HG02840 (cell line): Measurements from ENCODE around the gene CTPS1.

Experiments
- ATAC-seq: cut with Tn5 transposase; IDR thresholded peaks from one replicate; pipeline ENCODE4 v1.9.1; 2021; ENCODE audit warnings: mild to moderate bottlenecking, moderate library complexity, moderate number of reproducible peaks; ENCODE audit not compliant: unreplicated experiment, low FRiP score

CTPS1 gene

DNA sequence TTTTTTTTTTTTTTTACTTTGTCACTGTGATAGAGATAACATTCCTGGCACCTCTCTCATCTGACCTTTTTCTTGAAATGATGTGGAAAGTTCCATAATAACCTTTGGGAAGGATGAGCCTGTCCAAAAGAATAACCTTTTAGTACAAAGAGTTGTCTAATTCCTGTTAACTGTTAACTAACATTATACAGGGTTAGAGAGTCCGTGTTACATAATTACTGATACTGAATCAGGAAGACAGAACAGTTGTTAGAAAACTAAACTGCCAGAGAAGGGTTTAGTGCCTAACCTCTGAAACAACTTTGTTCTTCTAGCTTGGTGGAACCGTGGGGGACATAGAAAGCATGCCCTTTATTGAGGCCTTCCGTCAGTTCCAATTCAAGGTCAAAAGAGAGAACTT lies 8.8 kb downstream of the CTPS1 start:
- ATAC-seq, result no peak

DNA sequence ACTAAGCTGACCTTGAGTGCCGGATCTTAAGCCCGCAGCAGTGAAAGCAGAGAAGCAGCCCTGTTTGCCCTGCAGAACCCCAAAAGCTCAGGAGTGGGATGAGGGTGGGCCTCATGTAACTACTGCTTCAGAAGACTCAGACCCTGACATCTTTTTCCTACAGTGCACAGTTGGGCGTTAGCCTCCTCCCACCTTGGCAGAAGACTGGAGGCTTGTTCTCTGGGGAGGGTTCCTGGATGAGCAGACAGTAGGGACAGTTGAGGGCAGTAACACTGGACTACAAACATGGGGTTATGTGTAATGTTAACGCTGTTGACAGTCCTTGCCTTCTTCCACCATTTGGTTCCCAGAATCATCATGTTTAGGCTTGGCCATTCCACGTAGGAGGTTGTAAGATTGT lies 9.6 kb downstream of the CTPS1 start:
- ATAC-seq, result no peak

DNA sequence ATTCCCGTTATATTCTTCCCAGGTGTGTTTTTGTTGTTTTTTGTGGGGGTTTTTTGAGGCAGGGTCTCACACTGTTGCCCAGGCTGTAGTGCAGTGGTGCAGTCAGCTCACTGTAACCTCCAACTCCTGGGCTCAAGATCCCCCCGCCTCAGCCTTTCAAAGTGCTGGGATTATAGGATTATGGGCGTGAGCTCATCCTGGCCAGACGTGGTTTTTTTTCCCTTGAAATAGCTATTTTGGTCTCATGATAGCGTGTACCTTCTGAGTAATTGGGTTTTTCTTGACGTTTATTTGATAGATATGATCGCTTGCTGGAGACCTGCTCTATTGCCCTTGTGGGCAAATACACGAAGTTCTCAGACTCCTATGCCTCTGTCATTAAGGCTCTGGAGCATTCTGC lies 17.6 kb downstream of the CTPS1 start:
- ATAC-seq, result no peak

DNA sequence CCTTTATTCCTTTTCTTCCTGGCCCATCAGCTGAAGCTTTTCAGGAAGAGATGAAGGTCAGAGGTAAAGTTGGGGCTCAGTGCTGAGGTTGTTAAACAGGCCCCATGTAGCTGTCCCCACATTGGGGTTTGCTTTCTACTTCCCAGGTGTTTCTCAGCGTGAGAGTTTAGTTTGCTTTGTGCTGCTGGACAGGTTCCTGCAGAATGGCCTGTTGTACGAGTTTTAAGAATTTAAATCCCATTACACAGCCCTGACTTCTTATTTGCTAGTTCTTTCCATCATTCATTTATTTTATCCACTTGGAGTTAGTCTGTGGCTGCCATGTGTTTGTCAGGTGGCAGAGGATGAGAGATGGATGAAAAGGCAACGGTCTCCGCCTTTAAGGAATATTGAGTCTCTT lies 19.2 kb downstream of the CTPS1 start:
- no peak for ATAC-seq

DNA sequence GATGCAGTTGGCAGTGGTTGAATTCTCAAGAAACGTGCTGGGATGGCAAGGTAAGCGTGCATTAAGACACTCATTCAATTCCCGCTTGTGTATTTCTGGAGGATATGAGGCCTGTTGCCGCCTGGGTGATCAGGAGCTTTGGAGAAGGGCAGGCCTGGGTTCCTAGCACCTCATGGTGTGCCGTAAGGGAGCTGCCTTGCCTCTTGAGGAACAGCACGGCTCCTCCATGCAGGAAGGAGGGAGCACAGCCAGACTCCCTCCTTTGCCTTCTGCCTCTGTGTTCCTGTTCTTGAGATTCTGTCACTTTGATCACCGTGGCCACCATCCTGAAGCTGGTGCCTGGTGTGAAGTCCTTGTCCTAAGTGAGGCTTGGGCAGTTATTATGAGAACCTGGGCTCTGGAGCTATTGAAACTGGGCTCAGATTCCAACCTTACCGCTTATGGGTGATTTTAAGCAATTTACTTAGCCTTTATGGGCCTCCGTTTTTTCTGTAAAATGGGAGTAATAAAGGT lies 23.7 kb downstream of the CTPS1 start:
- ATAC-seq, result no peak

DNA sequence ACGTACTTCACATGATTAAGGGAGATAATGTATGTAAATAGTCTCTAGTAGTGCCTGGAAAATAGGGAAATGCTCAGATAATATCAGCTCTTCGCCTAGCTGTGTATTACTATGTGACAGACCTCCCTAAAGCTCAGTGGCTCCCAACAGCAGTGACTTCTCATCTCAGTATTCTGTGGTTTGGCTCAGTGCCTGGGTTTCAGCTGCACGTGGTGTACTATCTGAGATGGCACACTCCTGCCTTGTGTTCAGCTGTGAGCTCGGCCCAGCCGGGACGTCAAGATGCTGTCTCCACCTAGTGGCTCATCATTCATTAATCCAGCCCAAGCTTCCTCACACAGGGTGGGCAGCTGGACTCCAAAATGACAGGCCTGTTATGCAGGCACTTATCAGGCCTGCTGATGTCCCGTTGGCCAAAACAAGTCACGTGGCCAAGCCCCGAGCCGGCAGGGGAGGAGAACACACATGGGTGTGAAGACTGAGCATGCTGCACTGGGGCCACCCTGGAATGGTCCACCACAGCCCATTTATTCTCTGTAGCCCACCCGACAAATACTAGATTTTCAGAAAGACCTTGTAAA lies 24.2 kb downstream of the CTPS1 start:
- peak; percentile 95 for ATAC-seq

DNA sequence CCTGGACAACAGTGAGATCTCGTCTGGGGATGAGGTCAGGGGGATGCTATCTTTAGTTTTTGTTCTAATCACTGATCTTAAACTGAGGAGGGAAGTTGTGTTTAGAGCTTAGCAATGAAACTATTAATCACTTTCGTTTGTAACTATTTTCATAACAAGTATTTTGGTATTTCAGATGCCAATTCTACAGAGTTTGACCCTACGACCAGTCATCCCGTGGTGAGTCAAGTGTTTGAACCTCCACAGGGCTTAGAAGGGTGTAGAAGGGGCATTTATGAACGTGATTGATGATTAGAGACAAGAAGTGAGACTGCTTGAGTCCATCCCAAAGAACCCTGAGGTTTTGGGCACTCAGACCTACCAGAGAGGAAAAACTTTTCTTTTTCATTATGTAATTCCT lies 26.4 kb downstream of the CTPS1 start:
- ATAC-seq, result no peak

DNA sequence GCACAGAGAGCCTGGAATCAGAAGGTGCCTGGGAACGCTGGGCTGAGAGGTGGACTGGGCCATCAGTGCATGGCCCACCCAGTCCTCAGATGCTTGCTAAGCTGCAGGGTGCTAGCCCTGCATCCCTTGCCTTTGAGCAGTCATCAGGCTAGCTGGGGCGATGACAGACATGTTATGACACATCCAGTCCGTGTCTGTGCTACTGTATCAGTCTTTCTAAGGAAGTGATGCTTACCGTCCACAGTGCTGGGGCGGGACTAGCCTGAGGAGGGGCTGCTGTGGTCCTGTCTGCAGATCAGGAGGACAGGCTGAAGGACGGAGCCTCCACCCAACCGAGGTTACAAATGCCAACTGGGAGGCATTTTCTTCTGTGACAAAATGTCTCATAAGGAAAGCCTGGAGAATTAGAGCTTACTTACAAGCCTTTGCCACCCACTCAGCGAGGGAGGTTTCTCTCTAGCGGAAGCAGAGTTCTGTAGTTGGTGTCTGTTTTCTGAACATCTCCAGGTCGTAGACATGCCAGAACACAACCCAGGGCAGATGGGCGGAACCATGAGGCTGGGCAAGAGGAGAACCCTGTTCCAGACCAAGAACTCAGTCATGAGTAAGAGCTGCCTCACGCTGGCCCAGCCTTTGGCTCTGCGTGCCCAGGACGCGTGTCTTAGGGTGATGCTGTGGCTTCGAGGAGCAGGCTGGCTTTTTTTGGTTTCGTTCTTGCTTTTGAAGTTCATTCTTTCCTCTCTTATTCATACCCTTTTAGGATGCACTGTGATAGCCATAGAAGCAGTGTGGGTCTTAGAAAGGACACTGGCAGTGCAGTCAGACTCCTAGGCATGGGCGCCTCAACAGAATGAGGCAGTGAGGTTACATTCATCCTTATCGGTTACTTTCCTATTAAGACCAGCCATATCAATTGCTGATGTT lies 27.7 kb downstream of the CTPS1 start:
- ATAC-seq, result no peak

DNA sequence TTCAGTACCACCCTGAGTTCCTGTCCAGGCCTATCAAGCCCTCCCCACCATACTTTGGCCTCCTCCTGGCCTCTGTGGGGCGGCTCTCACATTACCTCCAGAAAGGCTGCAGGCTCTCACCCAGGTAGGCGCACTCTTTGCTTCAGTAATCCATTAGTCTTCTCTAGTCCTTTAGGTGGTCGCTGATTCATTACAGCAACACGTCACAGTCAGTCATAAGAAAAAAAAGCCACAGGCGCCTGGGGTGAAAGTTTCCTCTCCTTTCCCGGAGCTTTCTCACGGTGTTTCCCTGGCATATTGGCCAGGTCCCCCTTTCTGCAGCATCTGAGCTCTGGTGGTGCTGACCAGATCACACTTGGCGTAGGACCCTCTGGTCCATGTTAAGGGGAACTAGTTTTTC lies 30.0 kb downstream of the CTPS1 start:
- ATAC-seq, result no peak

DNA sequence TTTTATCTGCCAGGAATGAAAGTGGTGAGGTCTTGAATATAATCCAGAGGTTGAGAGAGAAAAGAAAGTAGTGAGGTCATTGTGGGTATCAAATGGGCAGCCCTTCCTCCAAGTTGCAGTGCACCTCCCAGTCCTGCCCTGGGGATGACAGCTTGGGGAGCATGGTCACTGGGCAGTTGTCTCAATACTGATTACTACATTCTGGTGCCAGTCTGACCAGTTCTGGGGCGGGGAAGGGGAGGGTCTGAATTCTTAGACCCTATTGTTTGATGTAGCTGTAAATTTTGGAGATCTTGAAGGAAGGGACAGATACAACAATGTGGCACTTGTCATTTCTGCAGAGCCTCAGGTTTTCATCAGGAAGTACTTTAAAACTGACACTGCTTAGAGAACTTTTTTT lies 30.8 kb downstream of the CTPS1 start:
- ATAC-seq, result no peak

DNA sequence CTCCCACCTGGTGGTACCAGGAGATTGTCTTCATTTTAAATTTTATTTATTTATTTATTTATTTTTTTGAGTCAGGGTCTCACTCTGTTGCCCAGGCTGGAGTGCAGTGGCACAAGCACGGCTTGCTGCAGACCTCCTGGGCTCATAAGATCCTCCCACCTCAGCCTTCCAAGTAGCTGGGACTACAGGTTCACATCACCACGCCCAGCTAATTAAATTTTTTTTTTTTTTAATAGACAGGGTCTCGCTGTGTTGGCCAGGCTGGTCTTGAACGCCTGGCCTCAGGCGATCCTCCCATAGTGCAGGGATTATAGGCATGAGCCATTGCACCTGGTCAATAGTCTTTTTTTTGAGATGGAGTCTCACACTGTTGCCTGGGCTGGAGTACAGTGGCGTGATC lies 33.5 kb downstream of the CTPS1 start:
- no peak for ATAC-seq

DNA sequence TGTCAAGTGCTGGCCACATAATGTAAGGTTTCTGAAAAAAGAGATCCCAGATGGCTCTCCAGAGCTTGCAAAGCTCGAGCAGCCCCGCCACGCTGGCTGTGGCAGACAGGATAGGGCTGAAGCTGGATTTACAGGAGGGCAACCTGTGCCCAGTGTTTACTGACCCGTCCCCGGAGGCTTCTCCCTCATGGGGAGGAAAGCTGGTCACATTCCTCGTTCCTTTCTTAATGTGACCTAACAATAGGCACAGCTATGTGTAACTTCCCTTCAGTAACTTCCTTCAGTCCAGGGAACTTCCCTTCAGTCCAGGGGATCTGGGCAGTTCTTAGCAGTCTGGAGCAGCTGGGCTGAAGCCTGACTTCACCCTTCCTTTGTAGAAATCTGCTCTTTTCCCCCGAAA lies 34.3 kb downstream of the CTPS1 start:
- no peak for ATAC-seq

DNA sequence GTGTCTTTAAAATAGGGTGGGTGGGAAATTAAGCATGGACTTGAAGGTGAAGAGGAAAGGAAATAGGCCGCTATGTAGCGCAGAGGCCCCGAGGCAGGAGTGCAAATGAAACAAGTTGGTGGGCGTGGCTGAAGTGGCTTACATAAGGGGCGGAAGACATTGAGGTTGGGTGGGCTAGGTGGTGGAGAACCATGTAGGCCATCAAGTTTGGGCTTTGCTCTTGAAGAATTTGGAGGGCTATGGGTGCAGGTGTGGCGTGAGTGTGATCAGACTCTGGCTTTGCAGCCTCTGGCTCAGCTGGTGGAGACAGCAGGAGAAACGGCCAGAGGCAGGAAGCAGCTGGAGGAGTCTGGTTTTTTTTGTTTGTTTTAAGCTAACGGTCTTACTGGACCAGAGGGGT lies 35.4 kb downstream of the CTPS1 start:
- ATAC-seq, result no peak

DNA sequence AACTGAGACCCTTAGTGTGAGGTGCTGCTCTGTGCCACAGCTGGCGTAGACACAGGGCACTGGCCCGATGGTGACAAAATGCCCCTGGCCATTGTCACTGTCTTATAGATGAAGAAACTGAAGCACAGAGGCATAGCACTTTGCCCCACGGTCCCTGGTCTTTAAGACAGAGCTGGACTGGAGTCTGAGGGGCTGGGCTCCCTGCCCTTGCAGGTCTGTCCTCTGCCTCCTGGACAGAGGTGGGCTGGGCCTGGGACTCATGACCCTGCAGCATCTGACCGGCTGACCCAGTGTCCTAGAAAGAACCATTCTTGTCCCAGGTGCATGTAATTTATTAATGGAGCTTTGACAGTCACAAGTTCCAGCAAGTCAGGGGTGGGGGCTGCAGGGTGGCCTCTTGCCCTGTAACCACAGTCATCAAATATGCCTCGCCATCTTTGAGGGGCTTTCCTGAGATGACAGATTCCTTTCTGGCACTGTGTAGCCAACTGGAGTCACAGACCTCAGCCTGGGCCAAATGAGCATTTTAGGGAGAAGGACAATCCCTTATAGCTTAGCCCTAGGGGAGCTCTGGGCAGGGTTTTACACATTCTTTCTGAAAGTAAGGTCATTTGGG lies 35.9 kb downstream of the CTPS1 start:
- ATAC-seq, result no peak

DNA sequence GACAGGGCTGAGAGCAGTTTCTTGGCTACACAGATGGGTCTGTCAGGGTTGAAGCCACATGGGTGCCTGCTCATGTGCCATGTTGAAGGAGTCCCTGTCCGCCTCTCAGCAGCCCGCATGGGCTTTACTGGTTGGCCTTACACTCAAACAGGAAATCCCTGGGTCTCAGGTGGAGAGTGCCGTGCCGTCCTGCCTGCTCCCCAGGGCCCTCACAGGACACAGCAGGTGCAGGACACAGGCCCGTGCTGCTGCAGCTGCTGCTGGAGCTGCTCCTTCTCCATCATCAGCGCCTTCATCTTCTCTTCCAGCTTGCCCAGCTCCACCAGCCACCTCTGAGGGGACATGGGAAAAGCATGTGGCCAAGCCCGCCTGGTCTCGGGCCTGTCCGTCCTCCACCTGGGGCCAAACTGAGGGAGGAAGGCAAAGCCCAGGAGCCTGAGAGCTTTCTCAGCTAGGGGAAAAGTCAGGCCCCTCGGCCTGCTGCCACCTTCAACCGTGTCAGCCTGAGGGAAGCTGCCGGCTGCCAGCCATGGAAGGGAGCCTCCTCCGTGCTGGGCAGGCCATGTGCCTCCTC lies 36.5 kb downstream of the CTPS1 start:
- ATAC-seq, result no peak

DNA sequence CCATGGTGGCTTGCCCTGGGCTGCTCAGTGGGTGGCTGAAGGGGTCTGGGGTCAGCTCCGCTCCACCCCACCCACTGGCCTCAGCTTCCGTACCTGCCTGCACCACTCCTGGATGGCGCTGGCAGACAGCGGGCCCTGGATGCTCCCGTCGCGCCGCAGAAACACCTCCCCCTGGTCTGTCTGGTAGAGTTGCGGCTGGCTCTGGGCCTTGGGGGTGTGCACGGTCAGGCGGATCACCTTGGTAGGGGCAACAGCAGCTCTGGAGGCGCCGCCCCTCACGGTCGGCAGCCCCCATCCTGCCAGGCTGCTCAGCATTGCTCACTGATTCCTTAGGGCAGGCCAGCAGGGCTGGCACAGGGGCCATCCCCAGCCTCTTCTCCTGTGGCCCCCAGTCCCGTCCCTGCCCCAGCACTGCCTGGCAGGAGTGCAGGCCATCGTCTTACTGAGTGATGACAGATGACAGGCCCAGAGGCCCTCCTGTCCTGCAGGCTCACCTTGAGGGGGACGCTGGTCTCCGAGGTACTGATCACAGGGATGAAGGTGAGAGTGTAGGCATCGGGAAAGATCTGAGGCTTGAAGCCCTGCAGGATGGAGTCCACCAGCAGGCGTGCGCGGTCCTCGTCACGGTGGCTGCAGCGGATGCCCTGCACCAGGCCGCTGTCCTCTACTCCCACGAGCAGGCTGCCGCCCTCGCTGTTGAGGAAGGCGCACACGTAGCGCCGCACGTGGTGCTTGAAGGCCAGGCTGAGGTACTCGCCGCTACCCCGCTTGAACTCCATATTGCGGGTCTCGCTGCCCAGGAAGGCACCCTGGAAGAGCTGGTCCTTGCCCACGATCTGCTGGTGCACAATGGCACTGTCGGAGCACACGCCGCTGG lies 37.9 kb downstream of the CTPS1 start:
- ATAC-seq, result no peak

DNA sequence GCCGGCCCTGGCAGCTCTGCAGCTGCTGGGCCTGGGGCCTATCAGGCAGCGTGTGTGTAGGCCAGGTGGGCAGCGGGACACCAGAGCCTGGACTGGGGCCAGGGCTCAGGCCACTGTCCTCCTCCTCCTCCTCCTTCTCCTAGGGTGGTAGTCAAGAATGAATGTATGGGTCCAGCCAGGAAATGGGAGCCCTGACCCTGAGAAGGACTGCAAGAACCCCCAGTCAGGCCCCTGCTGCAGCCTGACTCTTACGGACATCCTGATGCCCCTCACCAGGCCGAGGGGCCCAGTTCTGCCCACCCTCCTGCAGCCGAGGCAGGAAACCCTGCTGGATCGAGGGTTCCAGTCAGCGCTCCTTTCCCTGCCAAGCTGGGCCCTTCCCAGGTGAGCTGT lies 38.5 kb downstream of the CTPS1 start:
- ATAC-seq, result no peak

DNA sequence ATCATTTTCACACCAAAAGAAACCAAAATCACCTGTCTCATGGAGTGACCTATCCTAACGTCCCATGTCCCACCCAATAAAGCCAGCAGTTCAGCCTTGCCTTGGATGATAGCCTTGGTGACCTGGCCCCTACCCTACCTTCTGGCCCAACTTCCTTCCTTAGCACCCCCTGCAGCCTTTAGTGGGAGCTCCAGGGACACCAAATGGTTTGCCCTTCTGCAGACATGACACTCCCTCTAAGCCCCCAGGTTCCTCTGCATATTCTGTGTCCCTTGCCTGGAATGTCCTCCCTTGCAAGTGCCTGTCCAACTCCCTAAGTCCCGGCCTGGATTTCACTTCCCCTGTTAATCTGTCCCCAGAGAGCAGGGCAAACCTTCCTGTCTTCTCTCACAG lies 39.9 kb downstream of the CTPS1 start:
- no peak for ATAC-seq

DNA sequence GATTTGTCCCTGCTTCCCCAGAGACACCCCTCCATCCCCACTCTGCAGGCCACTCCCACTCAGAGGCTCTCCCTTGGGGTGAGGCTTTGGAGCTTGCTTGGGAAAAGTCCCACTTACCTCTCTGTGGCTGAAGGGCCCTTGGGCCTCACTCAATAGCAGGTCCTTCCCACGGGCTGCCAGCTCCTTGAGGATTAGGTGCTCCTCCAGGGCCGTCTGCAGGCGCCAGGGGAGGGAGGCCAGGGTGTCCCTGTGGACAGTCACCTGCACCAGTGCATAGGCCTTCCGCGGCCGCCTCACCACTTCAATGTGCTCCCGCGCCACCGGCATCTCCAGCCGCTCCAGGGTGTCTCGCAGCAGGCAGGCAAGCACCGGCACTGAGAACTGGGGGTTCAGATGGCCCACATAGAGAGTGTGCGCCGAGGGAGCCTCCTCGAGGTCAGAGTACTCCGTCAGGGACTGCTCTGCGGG lies 40.6 kb downstream of the CTPS1 start:
- no peak for ATAC-seq

DNA sequence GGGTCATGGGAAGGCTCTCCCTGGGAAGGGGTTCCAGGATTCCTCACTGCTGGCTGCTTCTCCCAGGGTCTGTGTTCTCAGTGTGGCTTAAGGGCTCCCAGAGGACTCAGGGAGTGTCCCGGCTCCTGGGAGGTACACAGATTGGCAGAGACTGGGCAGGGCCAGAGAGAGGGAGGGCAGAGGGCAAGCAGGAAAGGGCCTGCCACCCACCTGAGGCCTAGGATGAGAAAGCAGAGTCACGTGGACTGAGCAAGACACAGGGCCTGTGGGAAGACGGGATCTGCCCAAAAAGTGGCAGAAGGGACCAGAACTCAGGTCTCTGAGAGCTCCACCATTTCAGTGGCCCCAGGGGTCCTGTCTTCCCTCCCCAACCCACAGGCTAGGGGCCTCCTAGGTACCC lies 41.2 kb downstream of the CTPS1 start:
- ATAC-seq, result no peak
